ENCODE measurements around the gene GTF2H1.
"Not testable (repeated sequence)": the region's sequence is repeated elsewhere in the genome, so short reads cannot be mapped to it uniquely, and the experiment has no call there.

DNA sequence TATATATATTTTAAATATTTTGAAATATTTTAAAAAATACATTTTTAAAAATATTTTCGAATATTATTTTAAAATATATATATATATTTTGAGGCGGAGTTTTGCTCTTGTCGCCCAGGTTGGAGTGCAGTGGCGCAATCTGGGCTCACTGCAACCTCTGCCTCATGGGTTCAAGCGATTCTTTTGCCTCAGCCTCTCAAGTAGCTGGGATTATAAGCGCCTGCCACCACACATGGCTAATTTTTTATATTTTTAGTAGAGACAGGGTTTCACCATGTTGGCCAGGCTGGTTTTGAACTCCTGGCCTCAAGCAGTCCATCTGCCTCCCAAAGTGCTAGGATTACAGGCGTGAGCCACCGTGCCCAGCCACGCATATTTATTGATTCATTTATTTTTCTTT lies 78.7 kb downstream of the GTF2H1 start:
- TF ChIP-seq EZH2 (IDR thresholded peaks at IDR 0.05; ENCODE audit: insufficient read depth, low read length): not testable (repeated sequence)
- TF ChIP-seq, protein P1, sequence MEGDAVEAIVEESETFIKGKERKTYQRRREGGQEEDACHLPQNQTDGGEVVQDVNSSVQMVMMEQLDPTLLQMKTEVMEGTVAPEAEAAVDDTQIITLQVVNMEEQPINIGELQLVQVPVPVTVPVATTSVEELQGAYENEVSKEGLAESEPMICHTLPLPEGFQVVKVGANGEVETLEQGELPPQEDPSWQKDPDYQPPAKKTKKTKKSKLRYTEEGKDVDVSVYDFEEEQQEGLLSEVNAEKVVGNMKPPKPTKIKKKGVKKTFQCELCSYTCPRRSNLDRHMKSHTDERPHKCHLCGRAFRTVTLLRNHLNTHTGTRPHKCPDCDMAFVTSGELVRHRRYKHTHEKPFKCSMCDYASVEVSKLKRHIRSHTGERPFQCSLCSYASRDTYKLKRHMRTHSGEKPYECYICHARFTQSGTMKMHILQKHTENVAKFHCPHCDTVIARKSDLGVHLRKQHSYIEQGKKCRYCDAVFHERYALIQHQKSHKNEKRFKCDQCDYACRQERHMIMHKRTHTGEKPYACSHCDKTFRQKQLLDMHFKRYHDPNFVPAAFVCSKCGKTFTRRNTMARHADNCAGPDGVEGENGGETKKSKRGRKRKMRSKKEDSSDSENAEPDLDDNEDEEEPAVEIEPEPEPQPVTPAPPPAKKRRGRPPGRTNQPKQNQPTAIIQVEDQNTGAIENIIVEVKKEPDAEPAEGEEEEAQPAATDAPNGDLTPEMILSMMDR (IDR thresholded peaks at IDR 0.05; ENCODE audit: insufficient read depth, low read depth, low read length): not testable (repeated sequence)

All from astrocyte (in vitro differentiated cells and primary cell).